ENCODE data around the gene MTFMT.

GRCh38 chr15:65038836-65039235 is 9.4 kb upstream of the MTFMT start:
- no peak for TF ChIP-seq CTCF (IDR thresholded peaks at IDR 0.05; ENCODE audit: low read depth, low read length, missing input control)
- no peak for TF ChIP-seq JUND (IDR thresholded peaks at IDR 0.05)
- TF ChIP-seq REST (IDR thresholded peaks at IDR 0.05): no peak
- no peak for TF ChIP-seq GABPA (IDR thresholded peaks at IDR 0.05 in 1 of 2, conservative IDR thresholded peaks at IDR 0.05 in 1 of 2)
- TF ChIP-seq ATF3 (IDR thresholded peaks at IDR 0.05): no peak
